AG09309 (cell line): ENCODE measurements around the gene RANBP2.

ENCODE experiments used
- DNase-seq: peaks from one replicate; pipeline ENCODE4 v3.0.0-alpha.2; 2010; ENCODE audit warnings: low read depth
- H3K4me3 ChIP-seq: 2 replicates; pipeline ENCODE4 v1.5.1; 2011; ENCODE audit warnings: mild to moderate bottlenecking, low read depth, low read length, moderate library complexity; ENCODE audit not compliant: control insufficient read depth
- CTCF ChIP-seq: IDR thresholded peaks from 2 replicates; pipeline ENCODE4 v1.5.1; 2011; ENCODE audit warnings: mild to moderate bottlenecking, low read depth, low read length, inconsistent platforms; ENCODE audit not compliant: insufficient read depth, control insufficient read depth; ENCODE audit errors: missing control alignments

The RANBP2 gene

GRCh38 chr2:108820482-108820881 is 101.2 kb downstream of the RANBP2 start:
- DNase-seq = no peak
- H3K4me3 ChIP-seq = no peak overlapping the region
- no peak for TF ChIP-seq CTCF

GRCh38 chr2:108823286-108823685 is 104.0 kb downstream of the RANBP2 start:
- no peak for DNase-seq
- no peak overlapping the region for H3K4me3 ChIP-seq
- TF ChIP-seq CTCF = no peak

GRCh38 chr2:108824316-108825070 is 105.2 kb downstream of the RANBP2 start:
- no peak overlapping the region for H3K4me3 ChIP-seq
- TF ChIP-seq CTCF = no peak
- no peak for DNase-seq

DNA sequence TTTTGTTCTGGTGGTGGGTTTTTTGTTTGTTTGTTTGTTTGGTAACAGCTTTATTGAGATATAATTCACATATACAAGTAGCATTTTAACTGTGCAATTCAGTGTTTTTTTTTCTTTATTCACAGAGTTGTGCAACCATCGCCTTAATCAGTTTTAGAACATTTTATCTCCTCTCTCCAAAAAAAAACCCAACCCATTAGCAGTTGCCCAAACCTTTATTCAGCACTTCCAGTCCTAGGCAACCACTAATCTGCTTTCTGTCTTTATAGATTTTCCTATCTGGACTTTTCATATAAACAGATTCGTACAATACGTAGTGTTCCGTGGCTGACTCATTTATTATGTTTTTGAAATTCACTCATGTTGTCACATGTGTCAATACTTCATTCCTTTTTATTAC is 106.0 kb downstream of the RANBP2 start:
- TF ChIP-seq CTCF = no peak
- DNase-seq = no peak

DNA sequence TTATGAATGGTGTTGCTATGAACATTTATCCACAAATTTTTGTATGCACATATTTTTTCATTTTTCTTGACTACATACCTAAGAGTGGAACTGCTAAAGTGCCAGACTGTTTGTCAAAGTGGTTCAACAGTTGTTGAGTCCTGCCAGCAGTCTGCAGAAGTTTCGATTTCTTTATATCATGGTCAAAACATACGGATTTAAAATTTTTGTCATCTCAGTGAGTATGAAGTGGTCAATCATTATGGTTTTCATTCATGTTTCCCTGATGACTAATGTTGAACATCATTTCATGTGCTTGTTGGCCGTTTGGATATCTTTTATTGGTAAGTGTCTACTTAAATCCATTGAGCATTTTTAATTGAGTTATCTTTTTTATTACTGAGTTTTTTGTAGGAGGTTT is 106.5 kb downstream of the RANBP2 start:
- no peak overlapping the region for H3K4me3 ChIP-seq
- DNase-seq = no peak
- no peak for TF ChIP-seq CTCF

More for the DNA sequence above, 106.0 kb downstream of the RANBP2 start:
- H3K4me3 ChIP-seq = no peak overlapping the region

DNA sequence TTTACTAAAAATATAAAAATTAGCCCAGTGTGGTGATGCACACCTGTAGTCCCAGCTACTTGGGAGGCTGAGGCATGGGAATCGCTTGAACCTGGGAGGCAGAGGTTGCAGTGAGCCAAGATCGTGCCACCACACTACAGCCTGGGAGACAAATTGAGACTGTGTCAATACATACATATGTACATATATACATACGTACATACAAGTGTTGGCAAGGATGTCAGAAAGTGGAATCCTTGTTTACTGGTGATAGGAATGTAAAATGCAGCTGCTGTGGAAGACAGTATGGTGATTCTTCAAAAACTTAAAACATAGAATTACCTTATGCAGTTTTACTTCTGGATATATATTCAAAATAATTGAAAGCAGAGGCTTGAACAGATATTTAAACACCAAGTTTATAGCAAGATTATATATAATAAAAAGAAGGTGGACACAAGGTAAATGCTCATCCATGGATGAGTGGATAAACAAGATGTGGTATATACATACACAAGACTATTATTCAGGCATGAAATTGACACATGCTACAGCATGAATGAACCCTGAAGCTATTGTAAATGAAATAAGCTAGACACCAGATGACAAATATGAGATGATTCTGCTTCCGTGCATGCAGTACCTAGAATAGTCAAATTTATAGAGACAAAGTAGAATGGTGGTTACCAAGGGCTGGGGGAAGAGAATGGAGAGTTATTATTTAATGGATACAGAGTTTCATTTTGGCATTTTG is 110.5 kb downstream of the RANBP2 start:
- no peak for TF ChIP-seq CTCF

More for the DNA sequence above, 110.5 kb downstream of the RANBP2 start:
- H3K4me3 ChIP-seq = no peak overlapping the region
- DNase-seq = no peak
